NCI-H2227 treated with DMSO at 0.1 percent for 48 hours (cell line): Measurements from ENCODE around the gene BIRC3.
"Not testable (repeated sequence)": the region's sequence is repeated elsewhere in the genome, so short reads cannot be mapped to it uniquely, and the experiment has no call there.

ENCODE experiments used
- DNase-seq: peaks from one replicate; lab custom pipeline; 2025; lab: John Stamatoyannopoulos, UW

BIRC3 gene

GRCh38 chr11:102296757-102297156, 20.5 kb upstream of the BIRC3 start:
- not testable (repeated sequence) for DNase-seq

DNA sequence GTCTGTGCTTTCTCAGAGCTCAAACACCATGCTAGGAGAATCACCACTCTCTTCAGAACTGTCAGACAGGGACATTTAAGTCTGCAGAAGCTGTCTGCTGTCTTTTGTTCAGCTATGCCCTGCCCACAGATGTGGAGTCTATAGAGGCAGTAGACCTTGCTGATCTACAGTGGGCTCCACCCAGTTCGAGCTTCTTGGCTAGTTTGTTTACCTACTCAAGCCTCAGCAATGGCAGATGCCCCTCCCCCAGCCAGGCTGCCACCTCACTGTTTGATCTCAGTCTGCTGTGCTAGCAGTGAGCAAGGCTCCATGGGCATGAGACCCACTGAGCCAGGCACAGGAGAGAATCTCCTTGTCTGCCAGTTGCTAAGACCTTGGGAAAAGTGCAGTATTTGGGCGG, 16.4 kb upstream of the BIRC3 start:
- not testable (repeated sequence) for DNase-seq

GRCh38 chr11:102302241-102302640, 15.0 kb upstream of the BIRC3 start:
- DNase-seq: no peak

- DNase-seq: no peak
Observed at GRCh38 chr11:102304686-102305085, 12.6 kb upstream of the BIRC3 start.

DNA sequence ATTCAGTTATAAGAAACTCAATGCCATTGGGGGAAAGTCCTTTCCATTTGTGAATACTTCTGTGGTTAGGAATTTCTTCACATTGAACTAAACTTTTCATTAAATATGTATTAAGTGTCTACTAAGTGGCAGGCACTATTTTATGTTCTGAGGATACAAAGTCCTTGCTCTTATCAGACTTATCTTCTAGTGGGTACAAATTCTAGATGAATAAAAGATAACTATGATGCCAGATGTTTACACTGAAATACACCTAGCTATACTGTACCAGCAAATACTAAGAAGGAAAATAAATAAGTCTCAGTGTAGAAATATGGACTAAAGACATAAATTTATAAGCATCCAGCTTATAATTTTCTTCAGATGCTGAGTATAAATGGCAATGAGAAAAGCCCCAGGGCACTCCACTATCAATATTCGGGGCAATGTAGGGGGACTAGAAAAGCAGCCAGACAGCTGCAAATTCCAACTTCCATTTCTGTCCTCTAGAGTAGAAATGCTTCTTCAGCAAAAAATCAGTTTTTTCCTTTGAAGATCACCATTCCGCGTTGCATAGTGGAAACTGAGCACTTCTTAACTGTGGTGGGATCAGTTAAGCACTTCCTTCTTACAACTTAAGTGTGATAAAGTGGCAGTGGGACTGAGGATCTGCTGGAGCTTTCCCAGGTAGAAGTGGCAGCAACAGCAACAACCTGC, 11.8 kb upstream of the BIRC3 start:
- DNase-seq: no peak

- no peak for DNase-seq
Observed at GRCh38 chr11:102306048-102306597, 11.2 kb upstream of the BIRC3 start.

DNA sequence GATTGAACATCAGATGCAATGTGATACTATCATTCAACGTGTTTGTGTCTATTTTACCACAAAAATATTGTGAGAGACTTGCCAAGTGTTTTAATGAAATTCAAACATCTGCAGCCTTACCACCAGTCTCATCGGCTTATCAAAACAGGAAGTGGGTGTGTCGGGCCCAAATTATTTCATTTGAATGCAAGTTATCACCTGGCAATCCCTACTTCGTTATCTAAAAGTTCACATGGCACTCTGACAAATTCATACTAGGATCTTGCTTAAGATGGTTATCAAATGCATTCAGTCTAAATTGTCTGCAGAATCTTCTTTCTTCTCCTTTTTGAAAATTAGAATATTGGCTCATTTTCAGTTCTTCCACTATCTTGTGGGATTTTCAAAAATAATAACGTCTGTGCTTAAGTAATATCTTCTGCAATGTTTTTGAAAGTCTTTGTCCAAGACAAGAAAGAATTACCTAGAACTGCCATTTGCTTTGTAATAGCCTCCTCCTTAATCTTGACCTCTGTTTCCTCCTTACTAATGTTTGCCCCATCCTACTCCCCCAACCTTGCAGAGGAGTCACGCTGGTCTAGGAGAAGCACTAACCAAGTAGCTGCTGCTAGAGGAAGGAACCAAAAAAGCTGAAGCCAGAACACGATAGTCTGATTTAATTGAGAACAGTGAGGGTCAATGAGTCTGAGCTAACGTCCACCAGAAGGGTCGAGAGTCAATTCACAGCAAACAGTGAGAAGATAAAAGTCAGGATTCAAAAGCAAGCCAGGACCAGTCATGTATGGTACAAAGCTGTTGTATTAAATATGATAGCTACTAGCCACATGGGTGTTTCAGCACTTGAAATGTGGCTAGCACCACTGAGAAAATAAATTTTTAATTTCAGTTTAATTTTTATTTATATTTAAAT, 10.2 kb upstream of the BIRC3 start:
- no peak for DNase-seq

DNA sequence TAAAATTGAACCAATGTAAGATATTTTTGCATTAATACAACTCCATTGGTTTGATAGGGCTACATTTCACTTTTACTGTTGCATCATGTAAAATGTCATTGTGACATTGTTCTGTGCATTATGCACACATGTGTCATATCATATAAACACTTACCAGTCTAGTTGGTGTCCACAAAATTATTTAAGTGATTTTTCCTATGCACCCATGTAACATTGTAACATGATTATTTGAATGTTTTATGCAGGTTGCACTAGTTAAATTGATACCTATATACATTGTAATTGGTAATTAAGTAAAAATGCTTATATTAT, 9.6 kb upstream of the BIRC3 start:
- DNase-seq: no peak

DNA sequence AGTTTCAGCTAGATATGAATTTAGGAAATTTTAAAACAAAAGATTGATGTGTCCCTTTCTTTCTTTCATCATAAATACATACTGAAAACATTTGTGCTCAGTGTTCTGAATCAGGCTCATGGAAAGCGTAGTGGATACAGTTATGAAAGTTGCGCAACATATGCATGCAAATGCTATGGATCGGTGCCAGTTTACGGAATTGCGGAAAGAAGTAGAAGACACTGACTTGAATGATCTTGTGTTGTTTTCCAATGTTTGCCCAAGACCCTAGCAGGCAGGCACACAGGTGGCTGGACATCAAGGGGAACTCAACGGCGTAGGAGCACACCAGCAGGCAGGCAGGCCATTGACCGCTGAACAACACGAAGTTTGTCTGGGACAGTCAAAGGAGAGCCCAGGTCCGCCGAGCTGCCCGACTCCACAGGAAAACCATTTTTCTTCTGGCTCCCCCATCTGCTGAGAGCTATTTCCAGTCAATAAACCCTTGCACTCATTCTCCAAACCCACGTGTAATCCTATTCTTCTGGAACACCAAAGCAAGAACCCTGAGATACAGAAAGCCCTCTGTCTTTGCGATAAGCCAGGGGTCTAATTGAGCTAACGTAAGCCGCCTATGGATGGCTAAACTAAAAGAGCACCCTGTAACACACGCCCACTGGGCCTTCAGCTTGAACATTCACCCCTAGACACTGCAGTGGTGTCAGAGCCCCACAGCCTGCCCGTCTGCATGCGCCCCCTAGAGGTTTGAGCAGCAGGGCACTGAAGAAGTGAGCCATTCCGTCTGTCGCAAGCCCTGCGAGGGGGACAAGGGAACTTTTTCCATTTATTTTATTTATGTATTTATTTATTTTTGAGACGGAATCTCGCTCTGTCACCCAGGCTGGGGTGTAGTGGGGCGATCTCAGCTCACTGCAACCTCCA, 7.4 kb upstream of the BIRC3 start:
- DNase-seq: no peak

GRCh38 chr11:102312667-102313066, 4.6 kb upstream of the BIRC3 start:
- no peak for DNase-seq

DNA sequence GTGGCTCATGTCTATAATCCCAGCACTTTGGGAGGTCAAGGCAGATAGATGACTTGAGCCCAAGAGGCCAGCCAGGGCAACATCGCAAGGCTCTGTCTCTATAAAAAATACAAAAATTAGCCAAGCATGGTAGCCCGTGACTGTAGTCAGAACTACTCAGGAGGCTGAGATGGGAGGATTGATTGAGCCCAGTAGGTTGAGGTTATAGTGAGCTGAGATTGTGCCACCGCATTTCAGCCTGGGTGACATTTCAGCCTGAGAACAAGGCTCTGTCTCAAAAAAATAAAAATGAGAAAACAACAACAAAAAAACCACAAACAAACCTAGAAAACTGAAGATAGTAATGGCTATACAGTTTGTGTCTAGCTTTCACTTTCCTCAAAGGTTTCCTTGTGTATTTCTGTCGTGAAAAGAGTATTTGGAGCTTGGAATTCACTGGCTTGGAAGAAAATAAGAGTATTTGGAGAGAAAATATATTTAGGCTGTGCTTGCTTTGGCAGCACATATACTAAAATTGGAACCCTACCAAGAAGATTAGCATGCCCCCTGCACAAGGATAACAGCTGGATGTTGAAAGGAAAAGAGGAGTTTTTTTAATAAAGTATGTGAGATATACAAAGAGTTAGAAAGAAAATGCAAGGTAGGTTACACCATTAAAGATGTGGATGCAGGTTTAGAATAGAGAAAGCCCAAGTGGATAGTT, 3.9 kb upstream of the BIRC3 start:
- no peak for DNase-seq

DNA sequence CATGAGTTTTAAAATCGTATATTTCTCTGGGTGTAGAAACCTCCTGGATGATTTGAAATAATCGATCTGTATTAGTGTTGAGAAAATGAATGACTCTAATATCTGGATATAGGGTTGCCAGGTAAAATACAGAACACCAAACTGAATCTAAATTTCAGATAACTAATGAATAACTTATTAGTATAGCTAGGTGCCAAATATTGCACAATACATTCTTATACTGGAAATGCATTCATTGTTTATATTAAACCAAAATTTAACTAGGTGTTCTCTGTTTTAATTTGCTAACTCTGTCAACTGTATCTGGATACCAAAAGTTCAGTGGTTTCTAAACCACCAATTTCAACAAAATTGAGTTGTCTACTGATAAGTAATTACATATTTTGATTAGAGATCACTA, 2.5 kb upstream of the BIRC3 start:
- no peak for DNase-seq

GRCh38 chr11:102316346-102316904, 859 bp upstream of the BIRC3 start:
- no peak for DNase-seq

DNA sequence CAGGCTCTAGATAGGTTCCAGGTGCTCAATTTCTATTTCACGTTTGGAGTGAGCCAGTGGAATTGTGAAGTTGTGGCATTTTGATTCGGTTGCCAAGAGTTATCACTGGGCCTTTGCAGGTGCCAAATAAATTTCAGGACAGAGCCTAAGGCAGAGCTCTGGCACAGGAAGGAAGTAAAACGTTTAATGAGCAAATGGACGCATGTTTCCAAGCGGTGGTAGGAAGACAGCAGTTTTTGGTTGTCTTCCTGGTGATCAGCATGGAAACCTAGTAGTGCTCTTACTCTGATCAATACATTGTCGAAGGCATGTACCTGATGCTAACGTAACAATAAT, 452 bp downstream of the BIRC3 start:
- DNase-seq: no peak

DNA sequence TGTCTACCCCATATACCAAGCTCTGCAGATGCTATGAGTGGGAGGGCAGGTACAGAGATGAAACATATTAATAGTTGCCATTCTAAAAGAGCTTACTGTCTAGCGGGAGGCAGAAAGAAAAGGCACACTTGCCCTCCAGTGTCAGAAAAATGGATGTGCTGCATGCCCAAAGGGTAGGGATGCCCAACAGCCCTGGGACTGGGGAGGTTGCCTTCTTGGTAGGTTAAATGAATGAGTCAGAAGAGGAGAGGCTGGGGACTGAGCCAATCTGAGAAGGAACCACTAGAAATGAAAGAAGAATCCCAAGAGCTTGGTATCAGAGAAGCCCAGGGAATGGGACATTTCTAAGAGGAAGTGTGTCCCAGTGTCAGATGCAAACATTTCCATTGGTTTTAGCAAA, 1.2 kb downstream of the BIRC3 start:
- DNase-seq: no peak

- DNase-seq: no peak
Observed at GRCh38 chr11:102319544-102319943, 2.3 kb downstream of the BIRC3 start.

DNA sequence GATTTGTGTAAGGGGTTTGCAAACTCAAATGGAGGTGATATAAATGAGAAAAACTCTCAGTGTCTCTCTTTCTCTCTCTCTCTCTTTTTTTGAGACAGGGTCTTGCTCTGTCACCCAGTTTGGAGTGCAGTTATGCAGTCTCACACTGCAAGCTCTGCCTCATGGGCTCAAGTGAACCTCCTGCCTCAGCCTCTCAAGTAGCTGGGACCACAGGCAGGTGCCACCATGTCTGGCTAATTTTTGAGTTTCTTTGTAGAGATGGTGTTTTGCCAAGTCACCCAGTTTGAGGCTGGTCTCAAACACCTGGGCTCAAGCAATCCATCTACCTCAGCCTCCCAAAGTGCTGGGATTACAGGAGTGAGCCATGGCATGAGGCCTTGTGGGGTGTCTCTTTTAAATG, 2.9 kb downstream of the BIRC3 start:
- no peak for DNase-seq

DNA sequence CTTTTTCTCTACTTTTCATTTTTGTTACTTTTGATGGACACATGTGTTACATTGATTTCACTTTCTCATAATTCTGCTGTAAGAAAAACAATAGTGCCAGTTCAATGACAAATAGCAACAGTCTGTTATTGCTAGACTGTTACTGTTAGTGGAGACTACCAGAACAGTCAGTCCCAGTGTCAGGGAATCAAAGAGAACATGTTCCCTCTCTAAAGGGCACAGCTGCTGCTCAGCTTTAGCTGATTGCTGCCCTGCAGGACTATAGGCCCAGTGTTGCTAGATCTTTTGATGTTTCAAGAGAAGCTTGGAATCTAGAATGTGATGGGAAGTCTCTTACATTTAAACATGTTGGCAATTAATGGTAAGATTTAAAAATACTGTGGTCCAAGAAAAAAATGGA, 3.4 kb downstream of the BIRC3 start:
- DNase-seq: no peak

DNA sequence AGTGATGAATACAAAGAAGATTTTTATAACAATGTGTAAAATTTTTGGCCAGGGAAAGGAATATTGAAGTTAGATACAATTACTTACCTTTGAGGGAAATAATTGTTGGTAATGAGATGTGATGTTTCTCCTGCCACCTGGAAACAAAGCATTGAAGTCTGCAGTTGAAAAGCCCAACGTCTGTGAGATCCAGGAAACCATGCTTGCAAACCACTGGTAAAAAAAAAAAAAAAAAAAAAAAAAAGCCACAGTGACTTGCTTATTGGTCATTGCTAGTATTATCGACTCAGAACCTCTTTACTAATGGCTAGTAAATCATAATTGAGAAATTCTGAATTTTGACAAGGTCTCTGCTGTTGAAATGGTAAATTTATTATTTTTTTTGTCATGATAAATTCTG, 5.3 kb downstream of the BIRC3 start:
- DNase-seq: no peak

- DNase-seq: no peak
Observed at GRCh38 chr11:102323542-102324251, 6.4 kb downstream of the BIRC3 start.

- DNase-seq: no peak
Observed at GRCh38 chr11:102325088-102325487, 7.8 kb downstream of the BIRC3 start.
